ENCODE measurements around the gene NME3.

Gene NME3

GRCh38 chr16:1780677-1781072, 9.3 kb upstream of the NME3 start:
- no peak for DNase-seq (ENCODE audit: low read depth)

GRCh38 chr16:1779741-1780676, 8.7 kb upstream of the NME3 start:
- DNase-seq (ENCODE audit: low read depth): no peak

GRCh38 chr16:1779234-1779701, 7.9 kb upstream of the NME3 start:
- DNase-seq (ENCODE audit: low read depth): no peak

- DNase-seq (ENCODE audit: low read depth): no peak
These were observed 7.1 kb upstream of the NME3 start for GRCh38 chr16:1778200-1779179.

- DNase-seq (ENCODE audit: low read depth): no peak
These were observed 6.2 kb upstream of the NME3 start for GRCh38 chr16:1777375-1778199.

GRCh38 chr16:1776991-1777374, 5.6 kb upstream of the NME3 start:
- no peak for DNase-seq (ENCODE audit: low read depth)

- no peak for DNase-seq (ENCODE audit: low read depth)
These were observed 5.3 kb upstream of the NME3 start for GRCh38 chr16:1776672-1776955.

GRCh38 chr16:1775846-1776671, 4.7 kb upstream of the NME3 start:
- DNase-seq (ENCODE audit: low read depth): no peak

GRCh38 chr16:1775006-1775845, 3.9 kb upstream of the NME3 start:
- DNase-seq (ENCODE audit: low read depth): no peak

- no peak for DNase-seq (ENCODE audit: low read depth)
These were observed 3.1 kb upstream of the NME3 start for GRCh38 chr16:1774448-1774780.

- no peak for DNase-seq (ENCODE audit: low read depth)
These were observed 2.5 kb upstream of the NME3 start for GRCh38 chr16:1773703-1774447.

GRCh38 chr16:1772908-1773702, 1.8 kb upstream of the NME3 start, which contains the start of gene MRPS34:
TSS of gene MRPS34 (minus strand) at chr16:1773134. CDS start at chr16:1773119, 15 bp downstream.
- DNase-seq (ENCODE audit: low read depth): peak; percentile 37

- no peak for DNase-seq (ENCODE audit: low read depth)
These were observed 1.1 kb upstream of the NME3 start, which contains the start of gene EME2 for GRCh38 chr16:1772362-1772907. TSS of gene EME2 (plus strand) at chr16:1772810. CDS start at chr16:1773228, 418 bp downstream.

GRCh38 chr16:1771864-1772361, 570 bp upstream of the NME3 start:
- DNase-seq (ENCODE audit: low read depth): no peak

- peak; percentile 23 for DNase-seq (ENCODE audit: low read depth)
These were observed 785 bp downstream of the NME3 start for GRCh38 chr16:1770328-1771187.

GRCh38 chr16:1769402-1770300, 1.7 kb downstream of the NME3 start:
- no peak for DNase-seq (ENCODE audit: low read depth)
